IMR-90 (cell line): ENCODE measurements around the gene FBXW7. TPM values are rescaled to one million over a fixed set of nuclear protein-coding genes. Genes with fewer than 3 reads are reported as not detected.

ENCODE experiments used
- ATAC-seq: fragments of 200-7000 bp; cut with Tn5 transposase; 2 replicates; pipeline ENCODE4 v1.9.1; 2020; ENCODE audit warnings: low read depth, mild to moderate bottlenecking, moderate library complexity
- BruUV-seq: library from RNA; stranded (reverse); fragments of 400-500 nt; replicated peaks from 2 replicates; lab custom pipeline; 2021; lab: Mats Ljungman, UMichigan
- CTCF ChIA-PET: fragments of 300-600 bp; formaldehyde crosslinking; extraction: SDS; loops from one replicate; lab custom pipeline; 2021; ENCODE audit warnings: antibody characterized with exemption; lab: Yijun Ruan, JAX
- POLR2A ChIA-PET: fragments of 300-600 bp; sonication (Branson Sonifier 250); formaldehyde crosslinking; loops from one replicate; lab custom pipeline; 2022; ENCODE audit warnings: antibody characterized with exemption; ENCODE audit not compliant: unreplicated experiment; lab: Charles Lee
- DNase-seq: peaks from one replicate; pipeline ENCODE4 v3.0.0; 2013
- H2AFZ ChIP-seq: replicated peaks from 2 replicates; pipeline ENCODE3; 2013; ENCODE audit warnings: low read length, mild to moderate bottlenecking; ENCODE audit not compliant: poor library complexity
- H2AK5ac ChIP-seq: 2 replicates; pipeline ENCODE4 v1.6.1; 2013; ENCODE audit warnings: low read depth, low read length, inconsistent platforms
- H2AK9ac ChIP-seq: replicated peaks from 2 replicates; pipeline ENCODE3; 2013; ENCODE audit warnings: mild to moderate bottlenecking, low read depth, low read length, moderate library complexity; ENCODE audit not compliant: poor library complexity
- H2BK120ac ChIP-seq: 2 replicates; pipeline ENCODE4 v1.6.1; 2013; ENCODE audit warnings: low read depth, low read length, inconsistent platforms
- H2BK15ac ChIP-seq: 3 replicates; pipeline ENCODE4 v1.6.1; 2013; ENCODE audit warnings: low read depth, low read length, inconsistent platforms
- H2BK20ac ChIP-seq: 2 replicates; pipeline ENCODE4 v1.6.1; 2013; ENCODE audit warnings: low read depth, mild to moderate bottlenecking, inconsistent platforms, low read length, moderate library complexity
- H2BK5ac ChIP-seq: 2 replicates; pipeline ENCODE4 v1.6.1; 2013; ENCODE audit warnings: mild to moderate bottlenecking, low read depth, low read length, inconsistent platforms; ENCODE audit not compliant: poor library complexity, severe bottlenecking
- H3K14ac ChIP-seq: replicated peaks from 2 replicates; pipeline ENCODE4 v1.6.1; 2013; ENCODE audit warnings: low read depth, low read length, inconsistent platforms
- H3K18ac ChIP-seq: 2 replicates; pipeline ENCODE4 v1.6.1; 2013; ENCODE audit warnings: low read depth, low read length, control low read depth
- H3K23ac ChIP-seq: 2 replicates; pipeline ENCODE4 v1.6.1; 2013; ENCODE audit warnings: low read depth, low read length, inconsistent platforms
- H3K27ac ChIP-seq: 2 replicates; pipeline ENCODE4 v1.5.1; 2013; ENCODE audit warnings: mild to moderate bottlenecking, control low read depth, low read length; ENCODE audit not compliant: insufficient read depth
- H3K27me3 ChIP-seq: 2 replicates; pipeline ENCODE4 v1.6.1; 2013; ENCODE audit warnings: low read length; ENCODE audit not compliant: control insufficient read depth, insufficient read depth
- H3K36me3 ChIP-seq: 2 replicates; pipeline ENCODE4 v1.6.1; 2013; ENCODE audit warnings: low read length, mixed read lengths; ENCODE audit not compliant: control insufficient read depth, insufficient read depth
- H3K4ac ChIP-seq: 2 replicates; pipeline ENCODE4 v1.6.1; 2013; ENCODE audit warnings: low read depth, low read length, inconsistent platforms
- H3K4me1 ChIP-seq: 2 replicates; pipeline ENCODE4 v1.6.1; 2013; ENCODE audit warnings: low read length, mixed read lengths; ENCODE audit not compliant: control insufficient read depth, insufficient read depth
- H3K4me2 ChIP-seq: 2 replicates; pipeline ENCODE4 v1.6.1; 2013; ENCODE audit warnings: low read depth, mild to moderate bottlenecking, control low read depth, low read length, moderate library complexity
- H3K4me3 ChIP-seq: 2 replicates; pipeline ENCODE4 v1.5.1; 2013; ENCODE audit warnings: low read depth, mild to moderate bottlenecking, control low read depth, low read length, moderate library complexity; ENCODE audit not compliant: insufficient read depth
- H3K56ac ChIP-seq: 2 replicates; pipeline ENCODE4 v1.6.1; 2013; ENCODE audit warnings: low read length, inconsistent platforms; ENCODE audit not compliant: insufficient read depth; ENCODE audit errors: extremely low read depth
- H3K79me1 ChIP-seq, 2 experiments: 2 replicates each; pipeline ENCODE4 v1.6.1; 2013; ENCODE audit warnings: low read length in 2 of 2, inconsistent platforms in 1 of 2, low read depth in 1 of 2
- H3K9ac ChIP-seq: 2 replicates; pipeline ENCODE4 v1.6.1; 2013; ENCODE audit warnings: low read depth, low read length, control low read depth
- H3K9me1 ChIP-seq: 2 replicates; pipeline ENCODE4 v1.6.1; 2013; ENCODE audit warnings: low read length, inconsistent platforms; ENCODE audit not compliant: insufficient read depth
- H3K9me3 ChIP-seq: 2 replicates; pipeline ENCODE4 v1.6.1; 2013; ENCODE audit warnings: low read length; ENCODE audit not compliant: control insufficient read depth, insufficient read depth
- H4K20me1 ChIP-seq: 2 replicates; pipeline ENCODE4 v1.6.1; 2013; ENCODE audit warnings: low read length, inconsistent platforms; ENCODE audit not compliant: insufficient read depth
- H4K5ac ChIP-seq: 2 replicates; pipeline ENCODE4 v1.6.1; 2013; ENCODE audit warnings: mild to moderate bottlenecking, low read depth, low read length, control low read depth
- H4K8ac ChIP-seq, 2 experiments: 2 replicates each; pipeline ENCODE4 v1.6.1; 2013; ENCODE audit warnings: low read depth in 2 of 2, low read length in 2 of 2, control low read depth in 1 of 2, inconsistent platforms in 1 of 2
- H4K91ac ChIP-seq: 2 replicates; pipeline ENCODE4 v1.6.1; 2013; ENCODE audit warnings: low read depth, low read length, inconsistent platforms; ENCODE audit not compliant: insufficient read depth
- MAFK ChIP-seq: IDR thresholded peaks from 2 replicates; pipeline ENCODE4 v1.6.1; 2012; ENCODE audit warnings: low read depth, low read length, improper control_type of control experiment
- WGBS, 2 experiments: methylation state at CpG; one replicate each; pipeline versions ENCODE4 v1.1.5 to v1.1.7; 2013; ENCODE audit warnings: missing lambda C conversion rate in 2 of 2; ENCODE audit not compliant: insufficient read length in 1 of 2; ENCODE audit errors: extremely low coverage in 2 of 2; 5-methylcytosine and 5-hydroxymethylcytosine counted together
- dilution Hi-C: fragments of 300-500 bp; cut with HindIII; formaldehyde crosslinking; loops from one replicate; pipeline ENCODE4 v1.14.3; 2018; ENCODE audit warnings: low sequenced_read_pairs; ENCODE audit not compliant: unreplicated experiment
- in situ Hi-C: fragments of 300-500 bp; cut with MboI; formaldehyde crosslinking; loops from 3 replicates; pipeline ENCODE4 v1.14.3; 2019; ENCODE audit warnings: low sequenced_read_pairs, inconsistent platforms, mixed read lengths
- intact Hi-C: fragments of 100-400 bp; cut with micrococcal nuclease; formaldehyde crosslinking; loops from 2 replicates; pipeline ENCODE4 v1.10.0; 2022
- polyA plus RNA-seq, 3 experiments: library from polyadenylated mRNA; depleted of rRNA; stranded (reverse); fragments of >200 nt; gene quantifications; 2 replicates each; pipeline ENCODE4 v1.2.3, GENCODE V29; 2012; ENCODE audit warnings: low replicate concordance in 1 of 3
- total RNA-seq: library from RNA; depleted of rRNA; stranded (reverse); fragments of >200 nt; gene quantifications from 2 replicates; pipeline ENCODE4 v1.2.3, GENCODE V29; 2012

Gene FBXW7
- total and polyA plus RNA-seq, 2 of the 4 experiments (the other 2 are of a cell fraction) = 7.2 to 27.4 TPM

DNA sequence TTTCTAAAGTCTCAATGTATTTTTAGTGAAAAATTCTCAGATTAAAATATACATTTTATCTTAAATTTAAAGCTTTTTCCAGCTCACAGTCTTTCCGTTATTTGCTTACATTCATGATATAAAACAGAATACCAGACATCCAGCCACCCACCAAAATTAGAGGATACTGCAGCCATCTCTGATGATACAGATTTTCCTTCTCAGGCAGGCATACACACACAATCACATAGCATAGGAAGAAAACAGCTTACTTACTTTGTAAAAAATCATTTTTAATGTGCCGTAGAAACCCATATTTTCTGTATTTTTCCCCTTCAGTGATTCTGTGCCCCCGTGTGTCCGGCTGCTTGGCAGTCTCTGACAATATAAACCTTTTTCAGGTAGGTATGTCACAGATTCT, 183.7 kb downstream of the FBXW7 start:
- no peak overlapping the region for H2AK5ac ChIP-seq
- peak overlapping the region; percentile 49; the same call in 1 of the 2 replicates for H3K14ac ChIP-seq
- intact Hi-C loops = loop anchor here (5.0 to 10.0 kb wide), 4 partner anchors 35 to 1227 kb away; no protein-coding TSS in a partner anchor
- H3K4me3 ChIP-seq = peak overlapping the region; percentile 63
- TSS peak; percentile 56 for BruUV-seq
- no peaks in the 10 kb centered on the region for H3K4me1 ChIP-seq
- H3K79me1 ChIP-seq = peaks cover 0 to 4% of the 10 kb centered on the region in 2 experiments; a peak in 1 of 4 replicates
- peak overlapping the region; percentile 69; the same call in 1 of the 2 replicates for H3K56ac ChIP-seq
- dilution Hi-C loops = no loop called here
- H4K8ac ChIP-seq = peak overlapping the region in 1 of 2 experiments; percentile 6; a peak in 1 of 4 replicates
- peak overlapping the region; percentile 59; the same call in 1 of the 2 replicates for H3K27ac ChIP-seq
- no peaks in the 10 kb centered on the region for H4K20me1 ChIP-seq
- H3K36me3 ChIP-seq = no peaks in the 10 kb centered on the region
- POLR2A ChIA-PET = interaction anchor here (0.5 kb wide), 1 partner anchor 1057 kb away, joined by 4 read pairs; no protein-coding TSS in a partner anchor
- CTCF ChIA-PET = interaction anchor here (0.6 kb wide), 1 partner anchor 30 kb away, joined by 6 read pairs; no protein-coding TSS in a partner anchor
- no peak overlapping the region for H2BK20ac ChIP-seq
- no peak for DNase-seq
- H2BK15ac ChIP-seq = no peak overlapping the region
- no peak overlapping the region for H2AK9ac ChIP-seq
- peak overlapping the region; percentile 15 for H3K18ac ChIP-seq
- H3K4me2 ChIP-seq = peak overlapping the region; percentile 87
- in situ Hi-C loops = no loop called here
- H3K23ac ChIP-seq = peak overlapping the region; percentile 28
- WGBS, 2 experiments = no CpG with 5 or more reads among the region's 4 CpGs
- peak overlapping the region; percentile 87 for H3K9ac ChIP-seq
- H2BK120ac ChIP-seq = peak overlapping the region; percentile 38; the same call in 1 of the 2 replicates
- peak overlapping the region; percentile 16; the same call in 1 of the 2 replicates for H4K91ac ChIP-seq
- peak overlapping the region; percentile 66 for H2BK5ac ChIP-seq
- no peak overlapping the region for H4K5ac ChIP-seq
- H2AFZ ChIP-seq = peak overlapping the region; percentile 64
- peak; percentile 42 for ATAC-seq
- no peaks in the 10 kb centered on the region for H3K27me3 ChIP-seq
- no peaks in the 10 kb centered on the region for H3K9me1 ChIP-seq
- TF ChIP-seq MAFK = no peak
- no peaks in the 10 kb centered on the region for H3K9me3 ChIP-seq
- peak overlapping the region; percentile 58 for H3K4ac ChIP-seq
